ENCODE measurements around the gene ZNF20.

The ZNF20 gene

GRCh38 chr19:12139885-12140544, at the start of gene ZNF20:
ZNF20 (minus strand) TSS chr19:12140350; CDS start chr19:12140182, 168 bp downstream.
- peak; percentile 94 for DNase-seq

GRCh38 chr19:12187625-12188024, 47.5 kb upstream of the ZNF20 start:
- no peak for DNase-seq

DNA sequence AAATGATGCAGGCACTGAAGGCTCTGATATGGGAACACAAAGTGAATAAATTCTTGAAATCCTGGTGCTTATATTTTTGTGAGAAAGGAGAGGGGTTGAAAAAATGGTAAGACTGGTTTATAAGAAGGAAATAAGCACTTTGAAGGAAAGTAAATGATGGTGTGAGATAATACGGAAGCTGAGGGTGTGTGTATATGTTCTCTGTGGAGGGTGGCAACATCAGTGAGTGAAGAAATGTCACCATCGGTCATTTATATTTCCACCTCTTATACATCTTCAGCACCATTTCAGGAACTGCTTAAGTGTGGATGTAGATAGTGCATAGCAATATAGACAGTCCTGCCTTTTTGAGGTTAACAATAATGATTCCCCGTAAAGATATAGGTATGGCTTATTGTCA, 40.2 kb upstream of the ZNF20 start:
- DNase-seq, result no peak

GRCh38 chr19:12166626-12167025, 26.5 kb upstream of the ZNF20 start:
- no peak for DNase-seq

GRCh38 chr19:12163826-12164225, 23.7 kb upstream of the ZNF20 start:
- peak; percentile 22 for DNase-seq

DNA sequence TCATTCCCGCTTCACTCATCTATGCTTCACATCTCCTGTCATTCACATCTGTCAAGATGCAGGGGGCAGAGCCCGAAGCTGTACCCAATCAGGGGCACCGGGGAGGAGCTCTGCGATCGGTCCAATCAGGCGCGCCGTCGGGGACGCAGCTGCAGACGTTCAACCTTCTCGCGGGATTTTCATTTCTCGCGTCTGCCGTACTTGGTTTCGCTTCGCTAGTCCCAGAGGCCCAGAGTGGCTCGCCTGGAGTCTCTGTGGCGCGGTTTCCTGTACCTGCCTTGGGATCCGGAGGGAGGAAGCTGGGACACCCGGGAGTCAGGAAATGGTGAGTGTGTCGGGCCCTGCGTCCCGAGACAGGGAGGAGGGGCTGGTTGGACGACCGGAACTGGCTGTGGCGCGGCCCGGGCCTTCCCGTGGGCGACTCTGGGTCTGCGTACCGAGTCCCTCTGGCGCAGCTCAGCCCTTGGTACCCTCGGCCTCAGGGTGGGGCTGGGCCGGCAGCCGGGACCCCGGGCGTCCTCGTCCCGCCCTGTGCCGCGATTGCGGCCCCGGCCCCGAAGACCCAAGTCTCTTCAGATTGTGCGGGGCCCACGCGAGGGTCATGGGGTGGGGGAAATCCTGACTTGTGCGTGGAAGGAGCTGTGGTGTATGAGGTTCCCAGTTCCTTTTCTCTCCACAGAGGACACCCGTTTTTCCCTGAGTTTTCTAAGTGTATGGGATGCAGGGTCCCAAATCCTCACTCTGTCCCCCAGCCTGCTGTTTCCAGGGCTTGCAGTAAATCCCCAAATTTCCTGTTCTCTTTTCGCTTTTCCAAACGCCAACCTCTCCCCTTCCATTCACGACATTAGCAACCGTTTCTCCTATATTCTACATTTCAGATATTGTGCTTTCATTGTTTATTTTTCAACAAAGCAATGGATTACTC, 23.0 kb upstream of the ZNF20 start, which contains the start of gene ZNF136:
ZNF136 (plus strand) TSS at position 215 of the 925 bp plus-strand sequence; CDS start at position 323, 108 bp downstream.
- peak; percentile 96 for DNase-seq

DNA sequence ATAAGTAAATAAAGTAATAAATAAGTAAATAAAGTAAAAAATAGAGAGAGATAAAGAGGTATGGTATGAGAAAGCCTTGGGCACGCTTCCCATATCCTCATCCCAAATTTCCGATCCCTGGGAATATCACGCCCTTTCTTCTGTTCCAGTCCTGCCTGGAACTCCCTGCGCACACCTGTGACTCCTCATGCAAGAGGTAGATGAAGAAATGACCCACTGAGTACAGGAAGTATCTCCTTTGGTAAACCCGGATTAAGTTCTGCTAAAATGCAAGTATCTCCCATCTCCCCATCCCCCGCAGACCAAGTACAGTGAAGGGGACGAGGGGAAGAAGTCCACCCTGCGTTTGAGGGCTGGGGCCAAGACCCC, 22.3 kb upstream of the ZNF20 start:
- no peak for DNase-seq

DNA sequence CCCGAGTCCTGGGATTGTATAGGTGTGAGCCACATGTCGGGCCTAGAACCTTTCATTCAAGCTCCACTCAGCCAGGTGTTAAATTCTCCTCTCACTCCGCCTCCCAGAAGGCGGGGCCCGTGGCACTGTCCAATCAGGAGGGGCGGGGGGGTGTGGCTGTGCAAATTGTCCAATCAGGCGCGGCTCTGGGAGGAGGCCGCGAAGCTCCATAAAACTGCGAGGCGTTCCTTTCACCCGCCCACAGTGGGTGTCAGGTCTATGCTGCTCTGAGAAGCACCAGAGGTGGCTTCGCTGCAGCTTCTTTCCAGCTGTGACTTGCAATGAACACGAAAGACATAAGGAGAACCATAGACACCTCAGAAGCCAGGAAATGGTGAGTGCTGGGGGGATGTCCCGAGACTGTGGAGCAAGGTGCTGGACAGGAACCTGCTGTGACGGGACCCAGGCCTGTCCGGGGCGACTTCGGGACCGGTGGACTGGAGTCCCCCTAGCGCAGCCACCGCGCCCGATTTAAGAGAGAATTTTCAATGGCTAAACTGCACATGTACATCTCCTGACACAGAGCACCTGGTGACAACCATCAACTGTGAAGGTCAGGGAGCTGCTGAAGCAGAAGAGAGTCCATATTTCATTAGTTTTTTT, 19.7 kb upstream of the ZNF20 start:
- no peak for DNase-seq

DNA sequence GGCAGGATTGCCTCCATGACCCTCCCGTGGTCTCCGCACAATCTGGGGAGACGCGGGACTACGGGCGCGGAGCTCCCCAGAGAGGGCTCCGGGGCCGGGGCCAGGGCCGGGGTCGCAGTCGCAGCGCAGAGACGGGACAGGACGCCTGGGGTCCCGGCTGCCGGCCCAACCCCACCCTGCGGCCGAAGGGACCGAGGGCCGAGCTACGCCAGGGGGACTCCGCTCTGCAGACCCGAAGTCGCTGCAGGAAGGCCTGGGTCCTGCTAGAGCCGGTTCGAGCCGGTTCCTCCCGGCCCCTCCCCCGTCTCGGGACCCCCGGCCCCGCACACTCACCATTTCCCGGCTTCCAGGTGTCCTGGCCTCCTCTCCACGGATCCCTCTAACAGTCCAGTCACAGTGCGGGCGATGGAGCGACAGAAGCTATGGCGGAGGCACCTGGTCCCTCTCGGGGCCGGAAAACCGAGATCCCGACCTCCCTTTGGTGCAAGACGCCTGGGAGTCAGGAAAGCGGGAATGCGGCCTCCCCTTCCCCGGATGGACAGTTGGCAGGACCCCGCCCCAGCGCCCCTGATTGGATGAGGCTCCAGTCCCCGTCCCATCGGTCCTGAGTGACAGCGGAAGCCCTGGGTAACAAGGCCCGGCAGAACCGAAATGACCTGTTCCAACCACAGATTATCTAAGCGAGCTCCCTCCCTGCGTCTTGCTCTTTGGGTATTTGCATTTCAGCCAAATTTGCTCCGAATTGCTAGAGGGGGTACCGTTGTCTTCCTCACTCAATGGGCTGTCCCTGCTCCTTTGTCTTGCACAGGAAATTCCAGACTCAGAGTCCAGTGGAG, 16.3 kb upstream of the ZNF20 start, which contains the start of gene ZNF625:
ZNF625 (minus strand) TSS at position 512 of the 836 bp plus-strand sequence; CDS start at position 336, 176 bp downstream.
- peak; percentile 79 for DNase-seq

DNA sequence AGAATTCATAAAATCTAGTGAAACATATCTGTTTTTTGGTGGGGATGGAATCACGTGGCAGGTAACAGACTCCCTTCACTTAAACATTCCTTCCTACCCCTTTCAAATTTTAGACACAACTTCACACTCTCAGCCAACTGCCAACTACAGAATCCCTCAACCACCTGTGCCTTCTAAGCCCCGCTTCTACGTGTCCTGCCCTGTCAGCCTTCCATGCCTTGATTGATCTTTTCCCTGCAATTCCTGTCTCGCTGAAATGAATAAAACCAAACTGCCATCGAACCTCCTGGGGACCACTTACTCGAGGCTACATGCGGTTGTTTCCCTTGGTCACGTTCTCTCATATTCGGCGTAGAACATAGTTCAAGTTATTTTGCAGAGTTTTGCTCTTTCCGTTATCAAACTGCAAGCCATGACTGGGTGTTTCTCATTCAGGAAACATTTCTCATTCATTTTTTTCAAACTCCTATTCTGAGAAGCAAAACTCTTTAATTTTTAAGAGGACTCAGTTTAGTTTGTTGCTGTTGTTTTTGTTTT, 15.2 kb upstream of the ZNF20 start:
- no peak for DNase-seq

DNA sequence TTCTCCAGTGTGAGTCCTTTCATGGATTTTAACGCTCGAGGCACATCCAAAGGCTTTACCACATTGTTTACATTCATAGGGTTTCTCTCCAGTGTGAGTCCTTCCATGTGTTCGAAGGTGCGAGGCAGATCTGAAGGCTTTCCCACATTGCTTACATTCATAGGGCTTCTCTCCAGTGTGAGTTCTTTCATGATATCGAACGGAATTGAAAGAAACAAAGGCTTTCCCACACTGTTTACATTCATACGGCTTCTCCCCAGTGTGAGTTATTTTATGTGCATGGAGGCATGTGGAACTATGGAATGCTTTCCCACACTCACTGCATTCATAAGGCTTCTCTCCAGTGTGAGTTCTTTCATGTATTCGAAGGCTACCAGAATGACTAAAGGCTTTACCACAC, 5.2 kb upstream of the ZNF20 start:
- no peak for DNase-seq

GRCh38 chr19:12141405-12141736, 1.2 kb upstream of the ZNF20 start:
- DNase-seq, result no peak

- DNase-seq, result peak; percentile 77
Observed at GRCh38 chr19:12140545-12141404, 625 bp upstream of the ZNF20 start.

GRCh38 chr19:12139269-12139668, 881 bp downstream of the ZNF20 start:
- no peak for DNase-seq

DNA sequence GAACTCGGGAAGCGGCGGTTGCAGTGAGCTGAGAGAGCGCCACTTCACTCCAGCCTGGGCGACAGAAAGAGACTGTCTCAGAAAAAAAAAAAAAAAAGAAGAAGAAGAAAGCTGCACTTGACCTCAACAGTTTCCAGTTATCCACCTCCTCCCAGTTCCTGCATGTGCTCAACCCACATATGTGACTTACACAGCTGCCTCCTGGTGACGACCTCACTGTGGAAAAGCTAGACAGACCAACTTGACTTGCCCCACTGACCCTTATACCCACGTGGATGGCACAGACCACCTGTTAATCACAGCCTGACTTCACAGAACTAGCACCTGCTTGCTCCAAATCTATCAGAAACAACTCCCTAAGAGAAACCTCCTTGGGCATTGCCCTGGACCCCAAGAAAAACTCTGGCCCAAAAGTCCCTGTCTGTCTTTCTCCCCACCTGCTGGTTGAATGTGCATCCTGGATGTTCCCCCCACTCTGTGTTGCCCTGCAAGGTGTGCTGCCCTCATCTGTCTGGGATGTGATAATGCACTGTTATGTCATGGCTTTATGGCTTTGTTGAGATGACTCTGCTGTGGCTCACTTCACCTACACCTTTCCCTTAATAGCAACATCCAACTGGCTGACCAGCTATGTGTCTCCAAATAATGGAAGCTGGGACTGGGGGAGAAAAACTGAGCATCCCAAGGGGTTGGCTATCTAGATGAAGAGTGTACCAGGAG, 2.8 kb downstream of the ZNF20 start:
- DNase-seq, result no peak

- no peak for DNase-seq
Observed at GRCh38 chr19:12133069-12133468, 7.1 kb downstream of the ZNF20 start.

DNA sequence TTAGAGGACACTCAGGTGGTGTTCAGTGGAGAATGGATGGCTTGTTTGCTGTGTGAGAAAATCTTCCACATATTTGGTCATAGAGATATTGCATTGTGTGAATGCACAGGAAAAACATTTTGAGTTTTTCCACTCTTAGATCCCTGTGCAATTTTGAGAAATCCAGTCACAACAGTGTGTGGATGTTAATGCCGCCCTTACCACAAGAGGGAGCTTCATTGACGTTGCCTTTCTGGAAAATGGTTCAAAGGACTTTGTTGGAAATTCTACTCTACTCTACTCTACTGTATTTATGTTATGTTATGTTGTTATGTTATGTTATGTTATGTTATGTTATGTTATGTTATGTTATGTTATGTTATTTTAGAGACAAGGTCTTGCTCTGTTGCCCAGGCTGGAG, 13.4 kb downstream of the ZNF20 start:
- DNase-seq, result no peak

- no peak for DNase-seq
Observed at GRCh38 chr19:12117201-12117970, 22.8 kb downstream of the ZNF20 start.

DNA sequence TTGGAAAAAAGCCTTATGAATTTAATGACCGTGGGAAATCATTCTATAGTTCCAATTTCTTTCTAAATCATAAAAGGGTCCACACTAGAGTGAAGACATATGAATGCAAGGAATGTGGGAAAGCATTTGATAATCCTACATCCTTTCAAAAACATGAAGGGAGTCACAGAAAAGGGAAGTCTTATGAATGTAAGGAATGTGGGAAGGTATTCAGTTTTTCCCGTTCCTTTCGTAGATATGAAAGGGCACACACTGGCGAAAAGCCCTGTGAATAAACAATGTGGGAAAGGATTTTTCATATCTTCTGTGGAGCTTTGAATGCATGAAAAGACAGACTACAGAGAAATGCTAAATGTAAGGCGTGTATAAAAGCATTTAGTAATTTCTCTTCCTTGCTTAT, 27.0 kb downstream of the ZNF20 start:
- DNase-seq, result no peak

GRCh38 chr19:12112701-12113100, 27.4 kb downstream of the ZNF20 start:
- no peak for DNase-seq

Data from HCEC 1CT (cell line).